Measurements from ENCODE around the gene ZNF267.

ZNF267 gene

GRCh38 chr16:31862761-31863160 lies 10.8 kb upstream of the ZNF267 start:
- no peak for DNase-seq (ENCODE audit: extremely low read depth, low read depth)
- TF ChIP-seq, protein P1, sequence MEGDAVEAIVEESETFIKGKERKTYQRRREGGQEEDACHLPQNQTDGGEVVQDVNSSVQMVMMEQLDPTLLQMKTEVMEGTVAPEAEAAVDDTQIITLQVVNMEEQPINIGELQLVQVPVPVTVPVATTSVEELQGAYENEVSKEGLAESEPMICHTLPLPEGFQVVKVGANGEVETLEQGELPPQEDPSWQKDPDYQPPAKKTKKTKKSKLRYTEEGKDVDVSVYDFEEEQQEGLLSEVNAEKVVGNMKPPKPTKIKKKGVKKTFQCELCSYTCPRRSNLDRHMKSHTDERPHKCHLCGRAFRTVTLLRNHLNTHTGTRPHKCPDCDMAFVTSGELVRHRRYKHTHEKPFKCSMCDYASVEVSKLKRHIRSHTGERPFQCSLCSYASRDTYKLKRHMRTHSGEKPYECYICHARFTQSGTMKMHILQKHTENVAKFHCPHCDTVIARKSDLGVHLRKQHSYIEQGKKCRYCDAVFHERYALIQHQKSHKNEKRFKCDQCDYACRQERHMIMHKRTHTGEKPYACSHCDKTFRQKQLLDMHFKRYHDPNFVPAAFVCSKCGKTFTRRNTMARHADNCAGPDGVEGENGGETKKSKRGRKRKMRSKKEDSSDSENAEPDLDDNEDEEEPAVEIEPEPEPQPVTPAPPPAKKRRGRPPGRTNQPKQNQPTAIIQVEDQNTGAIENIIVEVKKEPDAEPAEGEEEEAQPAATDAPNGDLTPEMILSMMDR (IDR thresholded peaks at IDR 0.05; ENCODE audit: low read depth, low read length): no peak

DNA sequence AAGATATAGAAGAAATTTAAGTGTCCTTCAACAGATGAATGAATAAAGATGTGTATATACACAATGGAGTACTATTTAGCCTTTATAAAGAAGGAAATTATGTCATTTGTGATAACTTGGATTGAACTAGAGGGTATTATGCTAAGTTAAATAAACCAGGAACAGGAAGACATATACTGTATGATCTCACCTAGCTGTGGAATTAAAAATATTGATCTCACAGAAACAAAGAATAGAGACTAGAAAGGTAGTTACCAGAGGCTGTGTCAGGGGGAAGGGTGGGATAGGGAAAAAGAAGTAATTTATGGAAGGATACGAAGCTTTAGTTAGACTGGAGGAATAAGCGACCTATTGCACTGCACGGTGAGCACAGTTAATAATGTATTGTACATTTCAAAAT lies 5.4 kb upstream of the ZNF267 start:
- DNase-seq (ENCODE audit: extremely low read depth, low read depth): no peak
- TF ChIP-seq, protein P1 (IDR thresholded peaks at IDR 0.05; ENCODE audit: low read depth, low read length): no peak

- DNase-seq (ENCODE audit: extremely low read depth, low read depth): no peak
- TF ChIP-seq, protein P1 (IDR thresholded peaks at IDR 0.05; ENCODE audit: low read depth, low read length): peak; percentile 75
These were observed 4.9 kb upstream of the ZNF267 start for GRCh38 chr16:31868691-31869167.

DNA sequence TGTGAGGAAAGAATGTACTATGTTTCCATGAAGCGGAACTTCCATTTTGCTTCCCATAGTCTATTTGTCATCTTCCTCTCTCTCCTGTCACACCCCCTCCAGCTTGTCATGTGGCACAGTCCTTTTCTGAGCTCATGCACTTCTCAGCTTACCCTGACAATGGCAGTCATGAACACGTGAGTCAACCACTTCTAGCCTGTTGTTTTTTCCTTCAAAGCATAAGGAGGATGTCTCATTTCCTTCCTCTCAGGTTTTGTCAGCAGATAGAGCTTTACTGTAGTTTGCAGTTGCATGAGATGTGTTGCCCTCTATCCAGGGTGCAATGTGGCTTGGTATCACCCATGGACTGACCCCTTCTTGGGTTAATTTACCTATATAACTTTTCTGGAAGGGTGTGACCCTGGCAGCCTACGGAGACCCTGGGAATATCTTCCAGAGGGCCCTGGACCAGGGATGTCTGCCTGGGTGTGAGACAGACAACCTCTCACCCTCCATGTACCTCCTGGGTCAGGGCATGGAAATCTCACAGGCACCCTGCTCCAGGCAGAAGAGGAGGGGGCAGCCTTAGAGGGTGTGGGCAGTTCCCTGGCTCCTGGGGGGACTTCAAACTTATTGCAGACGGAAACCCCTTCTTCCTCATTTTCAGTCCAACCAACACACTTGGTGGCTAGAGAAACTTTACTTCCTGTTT lies 4.0 kb upstream of the ZNF267 start:
- TF ChIP-seq, protein P1 (IDR thresholded peaks at IDR 0.05; ENCODE audit: low read depth, low read length): no peak
- DNase-seq (ENCODE audit: extremely low read depth, low read depth): no peak

GRCh38 chr16:31870809-31871208 lies 2.8 kb upstream of the ZNF267 start:
- TF ChIP-seq, protein P1 (IDR thresholded peaks at IDR 0.05; ENCODE audit: low read depth, low read length): no peak

GRCh38 chr16:31871510-31871909 lies 2.1 kb upstream of the ZNF267 start:
- no peak for DNase-seq (ENCODE audit: extremely low read depth, low read depth)
- TF ChIP-seq, protein P1 (IDR thresholded peaks at IDR 0.05; ENCODE audit: low read depth, low read length): no peak

More at GRCh38 chr16:31870809-31871208, 2.8 kb upstream of the ZNF267 start:
- no peak for DNase-seq (ENCODE audit: extremely low read depth, low read depth)

- no peak for DNase-seq (ENCODE audit: extremely low read depth, low read depth)
- TF ChIP-seq, protein P1 (IDR thresholded peaks at IDR 0.05; ENCODE audit: low read depth, low read length): no peak
These were observed 1.4 kb upstream of the ZNF267 start for GRCh38 chr16:31872201-31872600.

Data from AG09319 (cell line).